HL-60/S4 treated with retinoic acid at 250 ng/mL for 4 days and 3 days (cell line): ENCODE measurements around the gene OR5H6.
"Not testable (repeated sequence)": the region's sequence is repeated elsewhere in the genome, so short reads cannot be mapped to it uniquely, and the experiment has no call there.

Experiments used
- in situ Hi-C: fragments of 300-500 bp; cut with MboI; formaldehyde crosslinking; loops from 2 replicates; pipeline ENCODE4 v1.7.0; 2022; ENCODE audit warnings: low sequenced_read_pairs

Gene OR5H6

GRCh38 chr3:98263944-98264343 is at the start of gene OR5H6:
TSS of gene OR5H6 (plus strand) at chr3:98264244. CDS start at chr3:98264333, 89 bp downstream.
- in situ Hi-C loops = no loop called here

GRCh38 chr3:98215051-98215450 is 49.0 kb upstream of the OR5H6 start:
- in situ Hi-C loops = no loop called here

- in situ Hi-C loops = no loop called here
These were observed 40.0 kb upstream of the OR5H6 start for GRCh38 chr3:98223907-98224672.

GRCh38 chr3:98232489-98232888 is 31.6 kb upstream of the OR5H6 start:
- in situ Hi-C loops = no loop called here

- in situ Hi-C loops = no loop called here
These were observed 30.6 kb upstream of the OR5H6 start for GRCh38 chr3:98233468-98233867.

- in situ Hi-C loops = no loop called here
These were observed 23.9 kb upstream of the OR5H6 start for GRCh38 chr3:98240131-98240530.

- in situ Hi-C loops = no loop called here
These were observed 21.9 kb upstream of the OR5H6 start for GRCh38 chr3:98242155-98242554.

GRCh38 chr3:98243843-98244242 is 20.2 kb upstream of the OR5H6 start:
- in situ Hi-C loops = no loop called here

GRCh38 chr3:98246142-98246541 is 17.9 kb upstream of the OR5H6 start:
- in situ Hi-C loops = no loop called here

- in situ Hi-C loops = not testable (repeated sequence)
These were observed 8.0 kb upstream of the OR5H6 start for GRCh38 chr3:98256026-98256425.

- in situ Hi-C loops = no loop called here
These were observed 4.3 kb upstream of the OR5H6 start for GRCh38 chr3:98259707-98260106.

GRCh38 chr3:98262046-98262445 is 2.0 kb upstream of the OR5H6 start:
- in situ Hi-C loops = no loop called here

GRCh38 chr3:98269846-98270245 is 5.8 kb downstream of the OR5H6 start:
- in situ Hi-C loops = no loop called here

GRCh38 chr3:98272126-98272525 is 8.1 kb downstream of the OR5H6 start:
- in situ Hi-C loops = no loop called here

GRCh38 chr3:98274914-98275313 is 10.9 kb downstream of the OR5H6 start:
- in situ Hi-C loops = no loop called here

- in situ Hi-C loops = no loop called here
These were observed 18.2 kb downstream of the OR5H6 start, which contains the start of gene OR5H2 for GRCh38 chr3:98282205-98282604. TSS of gene OR5H2 (plus strand) at chr3:98282505. CDS start at chr3:98282903, 398 bp downstream.

GRCh38 chr3:98290916-98291315 is 26.9 kb downstream of the OR5H6 start:
- in situ Hi-C loops = no loop called here

- in situ Hi-C loops = no loop called here
These were observed 27.4 kb downstream of the OR5H6 start for GRCh38 chr3:98291332-98291957.
